ENCODE data around the gene STEAP1B.

DNA sequence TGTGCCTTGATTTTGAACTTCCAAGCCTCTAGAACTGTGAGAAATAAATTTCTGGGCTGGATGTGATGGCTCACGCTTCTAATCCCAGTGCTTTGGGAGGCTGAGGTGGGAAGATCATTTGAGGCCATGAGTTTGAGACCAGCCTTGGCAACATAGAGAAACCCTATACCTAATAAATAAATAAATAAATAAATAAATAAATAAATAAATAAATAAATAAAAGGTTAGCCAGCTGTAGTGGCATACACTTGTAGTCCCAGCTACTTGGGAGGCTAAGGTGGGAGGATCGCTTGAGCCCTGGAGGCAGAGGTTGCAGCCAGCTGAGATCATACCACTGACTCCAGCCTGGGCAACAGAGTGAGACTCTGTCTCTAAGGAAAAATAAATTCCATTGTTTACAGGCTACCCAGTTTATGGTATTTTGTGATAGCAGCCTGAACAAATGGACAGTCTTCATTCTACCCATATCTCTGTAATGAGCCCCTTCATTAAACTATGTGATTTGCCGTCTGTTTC lies 67.7 kb downstream of the STEAP1B start:
- no peak for TF ChIP-seq POLR2A (IDR thresholded peaks at IDR 0.05; ENCODE audit: low read depth, low read length)
- TF ChIP-seq, protein P1, sequence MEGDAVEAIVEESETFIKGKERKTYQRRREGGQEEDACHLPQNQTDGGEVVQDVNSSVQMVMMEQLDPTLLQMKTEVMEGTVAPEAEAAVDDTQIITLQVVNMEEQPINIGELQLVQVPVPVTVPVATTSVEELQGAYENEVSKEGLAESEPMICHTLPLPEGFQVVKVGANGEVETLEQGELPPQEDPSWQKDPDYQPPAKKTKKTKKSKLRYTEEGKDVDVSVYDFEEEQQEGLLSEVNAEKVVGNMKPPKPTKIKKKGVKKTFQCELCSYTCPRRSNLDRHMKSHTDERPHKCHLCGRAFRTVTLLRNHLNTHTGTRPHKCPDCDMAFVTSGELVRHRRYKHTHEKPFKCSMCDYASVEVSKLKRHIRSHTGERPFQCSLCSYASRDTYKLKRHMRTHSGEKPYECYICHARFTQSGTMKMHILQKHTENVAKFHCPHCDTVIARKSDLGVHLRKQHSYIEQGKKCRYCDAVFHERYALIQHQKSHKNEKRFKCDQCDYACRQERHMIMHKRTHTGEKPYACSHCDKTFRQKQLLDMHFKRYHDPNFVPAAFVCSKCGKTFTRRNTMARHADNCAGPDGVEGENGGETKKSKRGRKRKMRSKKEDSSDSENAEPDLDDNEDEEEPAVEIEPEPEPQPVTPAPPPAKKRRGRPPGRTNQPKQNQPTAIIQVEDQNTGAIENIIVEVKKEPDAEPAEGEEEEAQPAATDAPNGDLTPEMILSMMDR (IDR thresholded peaks at IDR 0.05; ENCODE audit: extremely low read depth in 1 of 2, insufficient read depth in 1 of 2, low read depth in 1 of 2, low read length in 2 of 2), result no peak
